Endothelial cell of umbilical vein (primary cell): ENCODE measurements around the gene CSRP2. TPM values are rescaled to one million over a fixed set of nuclear protein-coding genes. Genes with fewer than 3 reads are reported as not detected.

Source experiments
- BruUV-seq: library from RNA; stranded (reverse); fragments of 400-500 nt; replicated peaks from 2 replicates; lab custom pipeline; 2021; lab: Mats Ljungman, UMichigan
- CTCF ChIA-PET: fragments of 300-600, 350-600 bp; sonication (Branson Sonifier 250); formaldehyde crosslinking; loops from one replicate; lab custom pipeline; 2021; ENCODE audit warnings: antibody characterized with exemption, inconsistent platforms; lab: Charles Lee
- POLR2A ChIA-PET: fragments of 300-600, 350-600 bp; sonication (Branson Sonifier 250); formaldehyde crosslinking; loops from one replicate; lab custom pipeline; 2021; ENCODE audit warnings: antibody characterized with exemption, inconsistent platforms; lab: Charles Lee
- DNase-seq: peaks from one replicate; pipeline ENCODE4 v3.0.0-alpha.2; 2011; ENCODE audit warnings: low read depth, low spot score
- FAIRE-seq: peaks from 2 replicates; lab custom pipeline; 2011; peaks lifted over from hg19 to GRCh38; lab: Jason Lieb, UNC
- H2AFZ ChIP-seq: 2 replicates; pipeline ENCODE4 v1.6.0; 2012; ENCODE audit warnings: low read depth, low read length, control low read depth, inconsistent platforms
- H3K27ac ChIP-seq: 2 replicates; pipeline ENCODE4 v1.5.1; 2011; ENCODE audit warnings: low read depth, mild to moderate bottlenecking, control low read depth, low read length, moderate library complexity; ENCODE audit not compliant: insufficient read depth
- H3K27me3 ChIP-seq, 2 experiments: 2 replicates each; pipeline versions ENCODE4 v1.6.0 to v1.6.1; 2011; ENCODE audit warnings: low read length in 2 of 2, mixed read lengths in 1 of 2; ENCODE audit not compliant: control insufficient read depth in 2 of 2, insufficient read depth in 2 of 2
- H3K36me3 ChIP-seq, 2 experiments: 2 replicates in 1 of 2; 3 replicates in 1 of 2; pipeline ENCODE4 v1.5.1; 2011; ENCODE audit warnings: low read length in 2 of 2, mild to moderate bottlenecking in 1 of 2, moderate library complexity in 1 of 2; ENCODE audit not compliant: control insufficient read depth in 2 of 2, insufficient read depth in 2 of 2; ENCODE audit errors: extremely low read depth in 1 of 2
- H3K4me1 ChIP-seq: 3 replicates; pipeline ENCODE4 v1.5.1; 2011; ENCODE audit warnings: mild to moderate bottlenecking, low read length; ENCODE audit not compliant: control insufficient read depth, insufficient read depth; ENCODE audit errors: extremely low read depth
- H3K4me2 ChIP-seq: 2 replicates; pipeline ENCODE4 v1.6.1; 2011; ENCODE audit warnings: low read length, control low read depth, mixed read lengths; ENCODE audit not compliant: insufficient read depth
- H3K4me3 ChIP-seq, 3 experiments: fragments of 200-600 bp in 1 of 3; sonication (generic), shearing (Covaris generic) in 1 of 3; replicated peaks in 1 of 3; 2 replicates each; pipeline ENCODE4 v1.5.1; 2011 to 2016; ENCODE audit warnings: control low read depth in 3 of 3, low read length in 3 of 3, mild to moderate bottlenecking in 2 of 3, inconsistent platforms in 1 of 3, low read depth in 1 of 3, moderate library complexity in 1 of 3; ENCODE audit not compliant: insufficient read depth in 1 of 3
- H3K79me2 ChIP-seq: 2 replicates; pipeline ENCODE4 v1.6.0; 2012; ENCODE audit warnings: low read length, inconsistent platforms; ENCODE audit not compliant: control insufficient read depth, insufficient read depth
- H3K9ac ChIP-seq: replicated peaks from 2 replicates; pipeline ENCODE3; 2011; ENCODE audit warnings: low read length, control low read depth; ENCODE audit not compliant: insufficient read depth; ENCODE audit errors: extremely low read depth
- H3K9me1 ChIP-seq: replicated peaks from 3 replicates; pipeline ENCODE4 v1.6.0; 2011; ENCODE audit warnings: mild to moderate bottlenecking, low read length; ENCODE audit not compliant: control insufficient read depth, insufficient read depth; ENCODE audit errors: extremely low read depth
- H3K9me3 ChIP-seq: replicated peaks from 2 replicates; pipeline ENCODE4 v1.5.1; 2012; ENCODE audit warnings: low read length, inconsistent platforms; ENCODE audit not compliant: control insufficient read depth, insufficient read depth
- H4K20me1 ChIP-seq: replicated peaks from 2 replicates; pipeline ENCODE3; 2011; ENCODE audit warnings: mild to moderate bottlenecking, low read length; ENCODE audit not compliant: control insufficient read depth, insufficient read depth; ENCODE audit errors: extremely low read depth
- EZH2 ChIP-seq: IDR thresholded peaks from 2 replicates; pipeline ENCODE4 v1.6.1; 2012; ENCODE audit warnings: borderline replicate concordance, low read depth, mild to moderate bottlenecking, moderate library complexity, low read length, inconsistent platforms; ENCODE audit not compliant: severe bottlenecking
- FOS ChIP-seq: IDR thresholded peaks from 2 replicates; pipeline ENCODE4 v1.6.1; 2011; ENCODE audit warnings: mild to moderate bottlenecking, low read length, moderate library complexity, borderline replicate concordance; ENCODE audit not compliant: insufficient read depth
- GATA2 ChIP-seq: IDR thresholded peaks from 2 replicates; pipeline ENCODE4 v1.7.0; 2011; ENCODE audit warnings: low read depth, mild to moderate bottlenecking, moderate library complexity, mixed read lengths, low read length; ENCODE audit not compliant: insufficient read length, insufficient read depth
- JUN ChIP-seq: IDR thresholded peaks from 2 replicates; pipeline ENCODE4 v1.6.1; 2011; ENCODE audit warnings: borderline replicate concordance, low read depth; ENCODE audit not compliant: insufficient read length, insufficient read depth
- MYC ChIP-seq: IDR thresholded peaks from one replicate; pipeline ENCODE4 v1.6.1; 2011; ENCODE audit warnings: mild to moderate bottlenecking, low read depth, low read length
- POLR2A ChIP-seq: IDR thresholded peaks from 2 replicates; pipeline ENCODE4 v1.6.1; 2012; ENCODE audit warnings: low read depth, mild to moderate bottlenecking, control low read depth, low read length
- POLR2AphosphoS5 ChIP-seq: IDR thresholded peaks from 2 replicates; pipeline ENCODE4 v1.6.1; 2012; ENCODE audit warnings: low read depth, mild to moderate bottlenecking, control low read depth, low read length, moderate library complexity; ENCODE audit not compliant: insufficient read depth
- dilution Hi-C: fragments of 300-500 bp; cut with MboI; formaldehyde crosslinking; loops from one replicate; pipeline ENCODE4 v1.15.0; 2019; ENCODE audit warnings: low sequenced_read_pairs; ENCODE audit not compliant: extremely low pct_ligation_motif_present
- intact Hi-C: fragments of 100-400 bp; cut with micrococcal nuclease; formaldehyde crosslinking; loops from one replicate; pipeline ENCODE4 v1.10.0; 2022
- polyA plus RNA-seq, 4 experiments: library from polyadenylated mRNA; depleted of rRNA in 3 of 4; stranded (reverse) in 3 of 4; unstranded in 1 of 4; fragments of >200 nt; gene quantifications; 2 replicates each; pipeline versions ENCODE4 v1.2.1 to v1.2.3, GENCODE V29; 2011 to 2012; ENCODE audit warnings: missing spikeins in 1 of 4
- total RNA-seq: library from RNA; stranded (reverse); gene quantifications from 2 replicates; pipeline ENCODE4 v1.2.3, GENCODE V29; 2021
- TF ChIP-seq, protein P1 (sequence below), 2 donors: IDR thresholded peaks; 1 replicate in 1 of 2; 2 replicates in 1 of 2; pipeline ENCODE4 v1.5.1; 2011; ENCODE audit warnings: low read length in 2 of 2, mild to moderate bottlenecking in 2 of 2, moderate library complexity in 2 of 2, control low read depth in 1 of 2, inconsistent platforms in 1 of 2, low read depth in 1 of 2; ENCODE audit not compliant: insufficient read depth in 1 of 2; ENCODE audit errors: extremely low read depth in 1 of 2
- TF ChIP-seq, protein P2 (sequence below): IDR thresholded peaks from 2 replicates; pipeline ENCODE4 v1.6.1; 2011; ENCODE audit not compliant: insufficient read depth, insufficient read length

Gene CSRP2
- total and polyA plus RNA-seq, 2 donors (not counting 3 experiments of a cell fraction or from before 2014, with no cell fraction given): 8.8 to 13.4 TPM

DNA sequence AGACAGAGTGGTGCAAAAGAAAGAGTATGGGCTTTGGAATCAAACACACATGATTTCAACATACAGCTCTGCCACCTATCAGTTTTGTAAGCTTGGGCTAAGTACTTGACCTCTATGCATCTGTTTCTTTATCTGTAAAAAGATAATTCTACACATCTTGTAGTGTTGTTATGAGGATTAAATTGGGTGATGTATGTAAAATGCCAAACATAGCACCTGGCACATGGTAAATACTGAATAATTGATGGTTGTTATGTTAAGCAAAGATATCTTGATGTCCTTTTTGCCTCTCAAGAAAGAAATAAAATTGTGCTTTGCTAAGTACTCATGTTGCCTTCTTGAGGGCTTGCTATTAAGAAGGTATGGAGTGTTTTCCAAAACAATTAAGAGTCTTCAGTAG is 2.3 kb upstream of the CSRP2 start:
- Histone ChIP-seq H3K9me1 (no peaks in the 10 kb centered on the region), H3K27ac (no peak overlapping the region), H2AFZ (no peak overlapping the region), H3K4me3 (no peak overlapping the region), H3K4me2 (no peak overlapping the region), H3K4me1 (peaks cover 9% of the 10 kb centered on the region), H3K9ac (no peak overlapping the region), H3K79me2 (no peaks in the 10 kb centered on the region), H3K36me3 (no peaks in the 10 kb centered on the region), H3K27me3 (no peaks in the 10 kb centered on the region), H3K9me3 (no peaks in the 10 kb centered on the region), H4K20me1 (no peaks in the 10 kb centered on the region)
- no TSS peak for BruUV-seq
- dilution Hi-C loops: no loop called here
- TF ChIP-seq GATA2: no peak
- no peak for TF ChIP-seq FOS
- TF ChIP-seq POLR2AphosphoS5: no peak
- TF ChIP-seq JUN: no peak
- no peak for TF ChIP-seq POLR2A
- TF ChIP-seq, protein P1, sequence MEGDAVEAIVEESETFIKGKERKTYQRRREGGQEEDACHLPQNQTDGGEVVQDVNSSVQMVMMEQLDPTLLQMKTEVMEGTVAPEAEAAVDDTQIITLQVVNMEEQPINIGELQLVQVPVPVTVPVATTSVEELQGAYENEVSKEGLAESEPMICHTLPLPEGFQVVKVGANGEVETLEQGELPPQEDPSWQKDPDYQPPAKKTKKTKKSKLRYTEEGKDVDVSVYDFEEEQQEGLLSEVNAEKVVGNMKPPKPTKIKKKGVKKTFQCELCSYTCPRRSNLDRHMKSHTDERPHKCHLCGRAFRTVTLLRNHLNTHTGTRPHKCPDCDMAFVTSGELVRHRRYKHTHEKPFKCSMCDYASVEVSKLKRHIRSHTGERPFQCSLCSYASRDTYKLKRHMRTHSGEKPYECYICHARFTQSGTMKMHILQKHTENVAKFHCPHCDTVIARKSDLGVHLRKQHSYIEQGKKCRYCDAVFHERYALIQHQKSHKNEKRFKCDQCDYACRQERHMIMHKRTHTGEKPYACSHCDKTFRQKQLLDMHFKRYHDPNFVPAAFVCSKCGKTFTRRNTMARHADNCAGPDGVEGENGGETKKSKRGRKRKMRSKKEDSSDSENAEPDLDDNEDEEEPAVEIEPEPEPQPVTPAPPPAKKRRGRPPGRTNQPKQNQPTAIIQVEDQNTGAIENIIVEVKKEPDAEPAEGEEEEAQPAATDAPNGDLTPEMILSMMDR (IDR thresholded peaks at IDR 0.05; ENCODE audit: extremely low read depth in 1 of 2, insufficient read depth in 1 of 2, low read depth in 1 of 2, low read length in 2 of 2): no peak
- TF ChIP-seq EZH2: no peak
- TF ChIP-seq, protein P2, sequence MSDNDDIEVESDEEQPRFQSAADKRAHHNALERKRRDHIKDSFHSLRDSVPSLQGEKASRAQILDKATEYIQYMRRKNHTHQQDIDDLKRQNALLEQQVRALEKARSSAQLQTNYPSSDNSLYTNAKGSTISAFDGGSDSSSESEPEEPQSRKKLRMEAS: no peak
- TF ChIP-seq MYC: no peak
- CTCF ChIA-PET: interaction anchor here (0.8 to 3.2 kb wide), 2 partner anchors 35 to 129 kb away, joined by 3 to 19 read pairs; no protein-coding TSS in a partner anchor
- POLR2A ChIA-PET: no interaction called here
- intact Hi-C loops: no loop called here
- DNase-seq: no peak
- FAIRE-seq: no peak
